ENCODE results near the gene TAS2R20.

DNA sequence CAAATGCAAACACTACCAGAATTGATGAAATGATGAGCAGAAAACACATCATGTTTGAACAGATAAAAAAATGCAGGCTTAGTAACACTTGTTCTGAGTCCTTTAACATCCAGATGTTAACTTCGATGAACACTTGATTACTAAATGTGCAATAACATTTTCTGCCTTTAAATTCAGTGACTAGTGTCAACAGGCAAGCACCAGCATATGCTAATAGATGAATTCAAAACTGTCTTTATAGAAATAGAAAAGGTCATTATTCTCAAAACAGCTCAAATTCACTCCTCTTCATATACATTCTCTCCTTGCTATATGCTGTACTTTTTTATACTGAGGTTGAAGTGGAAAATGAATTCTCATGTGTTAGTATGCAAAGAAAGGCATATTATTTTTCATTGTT lies 24.4 kb upstream of the TAS2R20 start, which contains the start of gene TAS2R19:
- TF ChIP-seq ZC3H10 (CRISPR knock-in tag; IDR thresholded peaks at IDR 0.05) (no peak), CSRNP3 (CRISPR knock-in tag; IDR thresholded peaks at IDR 0.05) (no peak), GLIS3 (CRISPR knock-in tag; IDR thresholded peaks at IDR 0.05) (no peak)
